Gastrocnemius medialis (tissue), 4 donors: ENCODE data around the gene TRAIP.
"Not testable (repeated sequence)": the region's sequence is repeated elsewhere in the genome, so short reads cannot be mapped to it uniquely, and the experiment has no call there.

ENCODE experiments used
- CTCF ChIP-seq, 5 experiments: fragments of 450-650 bp in 3 of 5; fragments of 200-600 bp in 2 of 5; sonication (generic) in 2 of 5; IDR thresholded peaks in 4 of 5; conservative IDR thresholded peaks in 1 of 5; 1 replicate in 4 of 5; 2 replicates in 1 of 5; pipeline ENCODE4 v1.5.1; 2016 to 2019; ENCODE audit warnings: antibody characterized with exemption in 5 of 5, mild to moderate bottlenecking in 3 of 5, moderate library complexity in 3 of 5
- POLR2A ChIP-seq, 2 donors: fragments of 450-650 bp; IDR thresholded peaks; one replicate each; pipeline ENCODE4 v1.6.1; 2017; ENCODE audit warnings: antibody characterized with exemption in 2 of 2, mild to moderate bottlenecking in 2 of 2, moderate library complexity in 2 of 2

- TF ChIP-seq POLR2A (IDR thresholded peaks at IDR 0.05); CTCF (IDR thresholded peaks at IDR 0.05 in 4 of 5, conservative IDR thresholded peaks at IDR 0.05 in 1 of 5): not testable (repeated sequence)
These were observed 48.1 kb upstream of the TRAIP start for GRCh38 chr3:49904448-49904847.
